DMS53 (cell line): ENCODE measurements around the gene PRC1.
"Not testable (repeated sequence)": the region's sequence is repeated elsewhere in the genome, so short reads cannot be mapped to it uniquely, and the experiment has no call there.

Source experiments
- DNase-seq: peaks from one replicate; lab custom pipeline; 2025; lab: John Stamatoyannopoulos, UW

PRC1 gene

DNA sequence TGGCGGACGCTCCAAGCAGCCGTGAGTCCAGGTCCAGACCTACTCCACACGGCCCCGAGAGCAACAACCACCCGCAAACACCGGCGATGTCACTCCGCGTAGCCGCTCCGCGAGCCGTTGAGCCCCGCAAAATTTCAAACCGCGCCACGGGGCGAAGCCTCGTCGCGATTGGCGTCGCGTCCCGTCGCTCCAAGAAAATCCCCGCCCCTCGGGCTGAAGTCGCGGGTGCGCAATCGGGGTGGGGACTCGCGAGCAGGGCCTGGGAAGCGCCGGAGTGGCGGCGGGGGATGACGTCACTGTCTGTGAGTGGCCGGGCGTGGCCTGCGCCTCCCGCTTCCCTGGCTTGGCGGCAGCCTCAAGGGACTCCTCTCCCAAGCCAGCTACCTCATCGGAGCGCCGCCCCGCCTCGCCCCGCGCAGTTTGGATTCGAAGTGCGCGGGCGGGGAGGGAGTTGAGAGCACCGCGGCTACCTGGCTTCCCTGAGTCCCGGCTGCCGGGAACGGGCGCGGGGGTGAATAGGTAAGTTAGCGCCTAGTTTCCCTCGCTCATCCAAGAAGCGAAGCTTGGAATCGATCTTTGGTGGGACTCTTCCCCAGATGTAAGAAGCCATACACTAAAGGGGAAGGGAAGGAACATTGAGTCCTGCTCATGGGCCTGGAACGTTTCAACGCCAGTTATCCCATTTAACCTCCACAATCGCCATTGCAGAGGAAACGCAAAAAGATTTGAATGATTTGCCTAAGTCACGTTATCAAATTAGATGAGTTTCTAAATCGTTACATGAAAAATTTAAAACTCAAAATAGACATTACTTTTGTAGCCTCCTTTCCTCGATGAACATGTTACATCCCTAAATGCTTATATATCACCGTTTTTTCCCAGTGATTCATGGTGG is at the start of gene PRC1:
Gene PRC1 (minus strand): TSS at position 119 of the 895 bp plus-strand sequence. CDS start 118 bp downstream, at position 1.
- DNase-seq, result peak; percentile 98

DNA sequence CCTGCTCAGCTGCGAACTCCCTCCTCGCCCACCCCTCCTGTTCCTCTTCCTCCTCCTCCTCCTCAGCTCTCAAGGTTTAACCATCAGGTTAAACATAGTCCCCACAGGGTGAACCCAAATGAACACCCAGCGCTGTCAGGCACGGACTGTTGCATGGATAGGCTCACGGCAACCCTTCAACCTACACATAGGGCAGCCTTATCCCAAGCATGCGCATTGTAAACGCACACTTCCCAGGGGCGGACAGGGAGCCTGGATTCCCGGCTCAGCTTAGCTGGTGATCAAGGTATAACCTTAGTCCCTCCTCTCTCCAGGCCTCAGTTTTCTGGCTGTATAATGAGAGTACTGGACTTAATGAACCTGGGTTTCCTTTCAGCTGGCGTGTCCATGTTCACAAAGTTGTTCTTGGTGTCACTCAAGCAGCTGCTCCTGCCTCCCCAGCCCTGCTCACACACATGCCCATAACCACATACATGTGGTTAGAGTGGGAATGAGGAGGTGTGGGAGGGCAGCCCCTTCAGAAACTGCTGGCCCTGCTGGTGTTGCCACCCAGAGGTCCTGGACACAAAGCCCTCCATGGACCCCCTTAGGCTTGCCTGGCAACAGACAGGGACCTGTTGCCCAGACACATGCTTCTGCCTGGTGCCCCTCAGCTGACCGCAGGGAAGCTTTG is 49.0 kb upstream of the PRC1 start:
- no peak for DNase-seq

GRCh38 chr15:91040856-91041255 is 46.5 kb upstream of the PRC1 start:
- peak; percentile 80 for DNase-seq

- no peak for DNase-seq
Measured at GRCh38 chr15:91039996-91040395, 45.7 kb upstream of the PRC1 start.

DNA sequence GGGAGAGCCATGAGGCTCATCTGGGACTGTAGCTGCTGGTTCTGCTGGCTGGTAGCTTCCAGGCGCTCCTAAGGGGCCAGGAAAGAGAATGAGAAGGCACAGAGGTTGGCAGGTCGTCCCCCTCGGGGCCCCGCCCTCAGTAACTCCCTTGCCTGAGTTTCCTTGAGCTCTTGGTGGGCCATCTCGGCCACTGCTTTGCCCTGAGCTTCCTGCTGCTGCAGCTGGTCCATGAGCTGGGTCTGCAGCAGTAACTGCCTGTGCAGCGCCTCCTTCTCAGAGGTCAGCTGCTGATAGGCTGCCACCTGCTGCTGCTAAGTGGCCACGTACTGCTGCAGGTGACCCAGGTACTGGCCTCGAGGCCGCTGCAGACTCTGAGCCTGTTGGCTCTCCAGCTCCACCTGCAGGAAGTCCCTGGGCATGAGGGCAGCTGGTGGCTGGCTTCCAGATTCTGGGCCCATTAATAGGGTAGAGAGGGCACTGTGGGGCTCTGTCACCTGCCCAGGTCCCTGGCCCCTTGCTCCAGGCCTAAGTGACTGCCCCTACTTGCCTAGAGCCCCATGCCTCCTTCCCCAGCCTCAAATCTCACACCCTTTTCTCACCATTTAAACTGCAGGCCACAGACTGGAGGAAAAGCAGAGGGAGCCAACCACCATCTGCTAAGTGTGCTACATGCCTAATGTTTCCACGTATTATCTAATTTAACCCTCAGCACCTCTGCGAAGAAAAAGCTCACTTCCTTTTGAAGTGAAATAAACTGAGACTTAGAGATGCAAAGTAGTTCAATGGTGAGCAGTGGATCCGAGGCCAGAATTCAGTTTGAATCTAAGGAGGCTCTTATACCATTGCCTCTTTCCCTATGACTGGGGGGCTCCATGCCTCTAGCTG is 38.8 kb upstream of the PRC1 start:
- DNase-seq, result peak; percentile 95

DNA sequence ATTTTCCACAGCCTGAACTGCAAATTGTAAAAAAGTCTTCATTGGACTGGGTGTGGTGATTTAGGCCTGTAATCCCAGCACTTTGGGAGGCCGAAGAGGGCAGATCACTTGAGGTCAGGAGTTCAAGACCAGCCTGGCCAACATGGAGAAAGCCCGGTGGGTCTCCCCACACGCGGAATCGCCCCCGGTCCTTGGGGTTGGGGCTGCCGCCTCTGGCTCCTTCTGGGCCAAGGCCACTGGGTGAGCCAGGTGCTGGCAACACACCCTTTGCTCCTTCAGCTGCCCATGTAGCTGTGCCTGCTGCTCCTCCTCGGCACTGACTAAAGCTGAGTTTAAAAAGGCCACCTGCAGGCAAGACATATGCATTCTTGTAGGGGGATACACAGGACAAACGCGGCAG is 37.5 kb upstream of the PRC1 start:
- DNase-seq, result no peak

DNA sequence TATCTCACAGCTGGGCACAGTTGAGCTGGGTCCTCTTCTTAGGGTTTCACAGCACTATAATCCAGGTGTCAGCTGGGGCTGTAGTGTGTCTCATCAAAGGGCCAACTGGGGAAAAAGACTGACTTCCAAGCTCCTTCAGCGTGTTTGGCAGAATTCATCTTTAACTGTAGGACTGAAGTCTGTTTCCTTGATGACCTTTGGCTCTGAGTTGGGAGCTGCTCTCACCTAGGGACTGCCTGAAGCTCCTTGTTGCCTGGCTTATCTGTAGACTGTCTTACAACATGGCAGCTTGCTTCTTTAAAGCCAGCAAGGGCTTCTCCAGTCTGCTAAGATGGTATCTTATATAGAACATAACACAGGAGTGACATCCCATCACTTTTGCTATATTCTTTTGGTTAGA is 33.3 kb upstream of the PRC1 start:
- no peak for DNase-seq

DNA sequence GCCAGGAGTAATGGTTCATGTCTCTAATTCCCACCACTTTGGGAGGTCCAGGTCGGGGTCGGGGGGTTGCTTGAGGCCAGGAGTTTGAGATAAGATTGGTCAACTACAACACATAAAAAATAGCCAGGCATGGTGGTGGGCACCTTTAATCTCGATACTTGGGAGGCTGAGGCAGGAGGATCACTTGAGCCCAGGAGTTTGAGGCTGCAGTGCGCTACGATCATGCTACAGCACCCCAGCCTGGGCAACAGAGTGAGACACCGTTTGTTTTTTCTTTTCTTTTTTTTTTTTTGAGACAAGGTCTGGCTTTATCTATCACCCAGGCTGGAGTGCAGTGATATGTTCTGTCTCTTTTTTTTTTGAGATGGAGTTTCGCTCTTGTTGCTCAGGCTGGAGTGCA is 29.4 kb upstream of the PRC1 start:
- DNase-seq, result no peak

DNA sequence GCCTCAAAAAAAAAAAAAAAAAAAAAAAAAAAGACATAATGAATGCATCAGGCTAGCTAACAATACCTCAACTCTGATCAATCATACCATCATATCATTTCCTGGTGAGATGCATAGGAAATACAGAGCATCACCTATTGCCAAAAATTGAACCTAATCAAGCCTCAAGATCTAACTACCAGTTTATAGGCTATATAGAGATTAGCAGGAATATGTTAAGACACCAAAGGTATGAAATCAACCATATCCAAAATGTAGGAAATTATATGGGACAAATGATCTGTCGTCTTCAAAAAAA is 28.4 kb upstream of the PRC1 start:
- DNase-seq, result no peak

DNA sequence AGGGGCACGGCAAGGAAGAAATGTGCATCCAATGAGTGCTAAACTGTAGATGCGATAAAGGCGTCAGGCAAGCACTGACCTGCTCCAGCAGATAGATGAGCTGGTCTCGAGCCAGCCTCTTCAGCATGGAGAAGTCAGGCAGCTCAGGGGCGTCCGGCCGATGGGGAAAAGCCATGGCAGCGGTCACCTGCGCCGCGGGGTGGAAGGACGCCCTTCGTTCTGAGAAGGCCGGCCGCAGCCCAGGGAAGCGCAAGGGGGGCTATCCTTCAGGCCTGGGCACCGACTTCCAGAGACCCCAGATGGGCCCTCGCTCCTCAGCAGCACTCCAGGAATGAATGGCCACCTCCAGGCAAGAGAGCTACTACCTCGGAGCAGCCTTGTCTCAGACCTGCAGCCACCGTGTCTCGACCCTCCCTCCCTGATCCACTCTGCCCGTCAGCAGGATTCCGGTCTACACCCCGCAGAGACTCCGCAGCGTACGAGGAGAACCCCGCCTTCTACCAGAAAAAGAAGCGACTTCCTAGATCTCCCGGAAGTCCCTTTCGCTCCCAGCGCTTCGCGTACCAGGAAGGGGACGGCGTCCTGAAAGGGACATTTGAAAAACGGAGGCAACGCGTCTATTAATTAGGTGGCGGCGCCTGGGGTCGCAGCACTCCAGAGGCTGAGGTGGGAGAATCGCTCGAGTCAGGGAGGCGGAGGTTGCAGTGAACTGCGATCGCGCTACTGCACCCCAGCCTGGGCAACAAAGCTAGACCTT is 27.9 kb upstream of the PRC1 start, which contains the start of gene VPS33B:
Gene VPS33B (minus strand): TSS at position 520 of the 757 bp plus-strand sequence. CDS start 345 bp downstream, at position 175.
- peak; percentile 92 for DNase-seq

DNA sequence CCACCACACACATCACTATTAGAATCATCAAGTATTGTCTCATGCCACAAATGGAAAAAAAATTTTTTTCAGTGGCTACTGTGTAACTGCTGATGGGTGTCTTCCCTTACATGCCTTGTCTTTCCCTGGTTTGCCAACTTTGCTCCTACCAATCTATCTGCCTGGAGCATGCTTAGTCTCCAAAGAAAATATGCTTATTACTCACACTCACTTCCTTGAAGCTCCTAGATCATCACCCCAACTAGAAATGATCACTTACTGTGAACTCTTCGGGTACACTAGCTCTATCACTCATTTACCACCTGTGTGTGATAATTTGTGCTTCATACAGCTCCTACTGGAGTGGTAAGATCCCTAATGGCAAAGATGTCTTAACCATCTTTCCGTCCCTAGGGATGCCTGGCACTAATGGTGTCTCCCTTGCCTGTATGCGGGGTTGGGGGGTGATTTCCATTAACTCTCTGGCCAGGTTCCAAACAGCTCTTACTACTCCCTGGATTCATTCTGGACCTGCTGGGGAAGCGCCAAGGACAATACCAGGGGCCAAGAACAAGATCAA is 27.3 kb upstream of the PRC1 start:
- DNase-seq, result no peak

GRCh38 chr15:91018158-91018557 is 23.8 kb upstream of the PRC1 start:
- DNase-seq, result no peak

- no peak for DNase-seq
Measured at GRCh38 chr15:91017716-91018115, 23.4 kb upstream of the PRC1 start.

DNA sequence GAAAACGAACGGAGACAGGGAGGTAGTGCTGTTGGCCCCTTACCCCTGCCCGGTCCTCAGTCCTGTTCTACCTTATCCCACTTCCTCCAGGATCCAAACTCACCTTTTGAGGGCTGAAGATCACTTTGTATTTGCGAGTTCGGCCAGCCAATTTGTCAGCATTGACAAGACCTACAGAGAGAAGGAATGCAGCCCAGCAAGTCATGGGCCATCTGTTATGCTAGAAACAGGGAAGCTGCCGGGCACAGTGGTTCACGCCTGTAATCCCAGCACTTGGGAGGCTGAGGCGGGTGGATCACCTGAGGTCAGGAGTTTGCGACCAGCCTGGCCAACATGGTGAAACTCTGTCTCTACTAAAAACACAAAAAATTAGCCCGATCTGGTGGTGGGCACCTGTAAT is 19.4 kb upstream of the PRC1 start:
- not testable (repeated sequence) for DNase-seq

DNA sequence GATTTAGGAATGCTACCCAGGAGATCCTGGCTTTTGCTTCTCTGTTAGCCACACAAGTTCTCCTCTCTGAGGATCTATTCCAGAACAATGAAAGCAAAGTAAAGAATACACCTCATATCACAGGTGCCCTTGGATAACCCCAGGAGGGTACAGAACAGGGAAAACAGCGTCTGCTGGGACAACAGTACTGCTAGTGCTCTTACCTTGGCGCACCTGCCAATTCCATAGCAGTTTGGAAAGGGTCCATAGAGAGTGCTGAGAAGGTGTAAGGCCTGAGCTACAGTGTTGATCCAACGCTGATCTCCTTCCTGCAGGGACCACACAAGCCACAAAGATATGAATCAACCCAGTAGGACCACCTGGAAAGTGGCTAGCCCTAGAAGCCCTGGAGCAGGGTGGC is 12.9 kb upstream of the PRC1 start:
- no peak for DNase-seq

- no peak for DNase-seq
Measured at GRCh38 chr15:91001209-91001608, 6.9 kb upstream of the PRC1 start.

GRCh38 chr15:90998737-90999136 is 4.4 kb upstream of the PRC1 start:
- no peak for DNase-seq

DNA sequence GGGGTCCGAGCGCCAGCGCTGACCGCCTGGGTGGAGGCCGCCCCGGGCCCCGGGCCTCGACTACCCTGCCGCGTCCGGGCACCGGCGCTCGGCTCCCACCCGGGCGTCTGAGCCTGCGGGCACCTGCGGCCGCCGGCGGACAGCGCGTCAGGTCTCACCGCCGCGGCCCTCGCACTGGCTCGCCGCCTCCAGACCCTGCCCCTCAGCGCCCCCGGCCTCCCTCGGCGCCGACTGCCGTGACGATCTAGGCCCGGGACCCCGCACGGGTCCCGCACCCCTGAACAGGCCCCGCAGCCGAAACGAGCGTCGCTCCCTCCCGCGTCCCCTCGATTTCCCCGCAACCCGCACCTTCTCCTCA is 297 bp downstream of the PRC1 start:
- peak; percentile 51 for DNase-seq

DNA sequence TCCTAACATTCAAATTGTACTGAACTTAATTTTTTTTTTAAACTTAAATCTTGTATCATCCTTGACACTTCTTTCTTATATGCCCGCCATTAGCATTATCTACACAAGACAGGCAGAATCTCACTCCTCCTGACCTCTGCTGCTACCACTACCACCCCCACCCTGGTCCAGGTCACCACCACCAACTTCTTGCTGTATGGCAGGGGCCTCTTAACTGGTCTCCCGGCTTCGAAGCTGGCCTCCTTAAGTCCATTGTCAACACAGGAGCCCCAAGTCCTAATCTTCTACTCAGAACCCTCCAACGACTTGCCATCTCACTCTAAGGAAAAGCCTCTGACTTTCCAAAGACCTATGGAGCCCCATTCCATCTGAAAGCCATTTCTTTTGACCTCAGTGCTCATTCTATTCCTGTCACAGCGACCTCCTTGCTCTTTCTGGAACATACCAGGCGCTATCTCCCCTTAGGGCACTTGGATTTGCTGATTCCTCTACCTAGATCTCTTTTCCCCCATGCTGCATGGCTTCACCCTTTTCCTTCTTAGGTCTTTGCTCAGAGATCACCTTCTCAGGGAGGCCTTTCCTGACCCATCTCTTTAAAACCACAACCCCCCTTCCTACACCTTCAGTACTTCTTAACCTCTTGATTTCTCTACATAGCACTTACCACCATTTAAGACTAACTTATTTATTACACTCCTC is 2.6 kb downstream of the PRC1 start:
- DNase-seq, result no peak

GRCh38 chr15:90990446-90990845 is 3.9 kb downstream of the PRC1 start:
- DNase-seq, result no peak
